ENCODE results near the gene B3GLCT. TPM values are rescaled to one million over a fixed set of nuclear protein-coding genes. Genes with fewer than 3 reads are reported as not detected.

The B3GLCT gene
- total and polyA plus RNA-seq, 2 experiments from 2014 or later, result 2.2 to 4.4 TPM

- TF ChIP-seq ZNF462 (CRISPR knock-in tag; IDR thresholded peaks at IDR 0.05) (no peak), ZNF331 (CRISPR knock-in tag; IDR thresholded peaks at IDR 0.05; ENCODE audit: low read depth) (no peak)
Measured at GRCh38 chr13:31356991-31357390, 157.2 kb downstream of the B3GLCT start (continued).

GRCh38 chr13:31357581-31357980, 157.8 kb downstream of the B3GLCT start:
- no peak for ATAC-seq
- no peak overlapping the region for H2AFZ ChIP-seq
- H3F3A ChIP-seq (replicated peaks; ENCODE audit: low read depth), result no peaks in the 10 kb centered on the region
- no peak overlapping the region for H3K4me2 ChIP-seq
- Mint-ChIP-seq H3K9me3 (peaks cover 61% of the 10 kb centered on the region), H3K27ac (no peak overlapping the region), H3K27me3 (ENCODE audit: insufficient read depth, low read depth, poor library complexity) (peaks cover 4% of the 10 kb centered on the region), H3K4me3 (no peak overlapping the region), H3K4me1 (no peaks in the 10 kb centered on the region), H3K36me3 (ENCODE audit: low read depth) (peaks cover 25% of the 10 kb centered on the region)
- H3K27me3 ChIP-seq (ENCODE audit: insufficient read depth), result no peaks in the 10 kb centered on the region
- no peak overlapping the region for H3K4me3 ChIP-seq
- peaks cover 7% of the 10 kb centered on the region for H3K9me2 ChIP-seq (ENCODE audit: insufficient read depth)
- no peaks in the 10 kb centered on the region for H4K20me1 ChIP-seq (replicated peaks; ENCODE audit: insufficient read depth)
- no peaks in the 10 kb centered on the region for H3K4me1 ChIP-seq (ENCODE audit: insufficient read depth)
- H3K27ac ChIP-seq (ENCODE audit: low read depth), result no peak overlapping the region
- H3K36me3 ChIP-seq (ENCODE audit: insufficient read depth), result peaks cover 6% of the 10 kb centered on the region
- no peak for DNase-seq (ENCODE audit: low spot score)
- H3K79me2 ChIP-seq (replicated peaks; ENCODE audit: insufficient read depth), result no peaks in the 10 kb centered on the region
- TF ChIP-seq STAT1 (IDR thresholded peaks at IDR 0.05; ENCODE audit: unreplicated experiment) (no peak), ZNF462 (CRISPR knock-in tag; IDR thresholded peaks at IDR 0.05) (no peak), ETS1 (IDR thresholded peaks at IDR 0.05) (no peak), ZNF331 (CRISPR knock-in tag; IDR thresholded peaks at IDR 0.05; ENCODE audit: low read depth) (no peak), NANOG (IDR thresholded peaks at IDR 0.05; ENCODE audit: borderline replicate concordance) (no peak), POLR2AphosphoS5 (IDR thresholded peaks at IDR 0.05; ENCODE audit: low read depth) (no peak), EZH2phosphoT487 (IDR thresholded peaks at IDR 0.05; ENCODE audit: unreplicated experiment) (no peak)
